Measurements from ENCODE around the gene CARS2. TPM values are rescaled to one million over a fixed set of nuclear protein-coding genes. Genes with fewer than 3 reads are reported as not detected.
"Not testable (repeated sequence)": the region's sequence is repeated elsewhere in the genome, so short reads cannot be mapped to it uniquely, and the experiment has no call there.

The CARS2 gene
- total RNA-seq, 1 donor from 2014 or later: 41.7 TPM

- DNase-seq (ENCODE audit: low read depth in 2 of 2): no peak
Measured at GRCh38 chr13:110620596-110620995, 85.3 kb downstream of the CARS2 start.

GRCh38 chr13:110618780-110619179 lies 87.1 kb downstream of the CARS2 start:
- DNase-seq (ENCODE audit: low read depth in 2 of 2): no peak

- DNase-seq (ENCODE audit: low read depth in 2 of 2): no peak
Measured at GRCh38 chr13:110618167-110618566, 87.7 kb downstream of the CARS2 start.

GRCh38 chr13:110617321-110618072 lies 88.4 kb downstream of the CARS2 start:
- peak; percentile 55 to 85 for DNase-seq (ENCODE audit: low read depth in 2 of 2)

GRCh38 chr13:110616103-110617101 lies 89.5 kb downstream of the CARS2 start:
- peak in 1 of 2 donors; percentile 56 for DNase-seq (ENCODE audit: low read depth in 2 of 2)

- peak; percentile 93 to 97 for DNase-seq (ENCODE audit: low read depth in 2 of 2)
Measured at GRCh38 chr13:110615322-110616102, 90.4 kb downstream of the CARS2 start, which contains the start of gene NAXD. NAXD (plus strand) TSS chr13:110615545; CDS start chr13:110615602, 57 bp downstream.

- no peak for DNase-seq (ENCODE audit: low read depth in 2 of 2)
Measured at GRCh38 chr13:110615005-110615321, 91.0 kb downstream of the CARS2 start.

GRCh38 chr13:110610955-110611595 lies 94.8 kb downstream of the CARS2 start:
- no peak for DNase-seq (ENCODE audit: low read depth in 2 of 2)

- DNase-seq (ENCODE audit: low read depth in 2 of 2): no peak
Measured at GRCh38 chr13:110607675-110608224, 98.2 kb downstream of the CARS2 start.

GRCh38 chr13:110606281-110606680 lies 99.6 kb downstream of the CARS2 start:
- not testable (repeated sequence) for DNase-seq (ENCODE audit: low read depth in 2 of 2)

GRCh38 chr13:110605132-110605531 lies 100.8 kb downstream of the CARS2 start:
- DNase-seq (ENCODE audit: low read depth in 2 of 2): no peak

GRCh38 chr13:110600980-110601379 lies 104.9 kb downstream of the CARS2 start:
- DNase-seq (ENCODE audit: low read depth in 2 of 2): no peak

- no peak for DNase-seq (ENCODE audit: low read depth in 2 of 2)
Measured at GRCh38 chr13:110600261-110600819, 105.6 kb downstream of the CARS2 start.

- no peak for DNase-seq (ENCODE audit: low read depth in 2 of 2)
Measured at GRCh38 chr13:110597041-110597689, 108.8 kb downstream of the CARS2 start.

GRCh38 chr13:110593430-110594130 lies 112.3 kb downstream of the CARS2 start:
- peak; percentile 62 to 71 for DNase-seq (ENCODE audit: low read depth in 2 of 2)

- no peak for DNase-seq (ENCODE audit: low read depth in 2 of 2)
Measured at GRCh38 chr13:110592665-110593064, 113.3 kb downstream of the CARS2 start.

All from dermis microvascular lymphatic vessel endothelial cell (primary cell).